ENCODE data around the gene FOXQ1. TPM values are rescaled to one million over a fixed set of nuclear protein-coding genes. Genes with fewer than 3 reads are reported as not detected.

Gene FOXQ1
- total and polyA plus RNA-seq, 10 of the 15 experiments (the other 5 are each of a cell fraction or from before 2014, with no cell fraction given): 0.08 TPM; not detected in 9

- ATAC-seq: no peak
- POLR2A ChIA-PET: no interaction called here
Observed at GRCh38 chr6:1318036-1318435, 6.1 kb downstream of the FOXQ1 start.

More at GRCh38 chr6:1318036-1318435, 6.1 kb downstream of the FOXQ1 start:
- no peaks in the 10 kb centered on the region for H3K4me1 ChIP-seq (ENCODE audit: control insufficient read depth, insufficient read depth, low read length)
- no peak overlapping the region for H3K9ac ChIP-seq (ENCODE audit: control insufficient read depth, insufficient read depth, low read length)
- H3K79me2 ChIP-seq (ENCODE audit: control insufficient read depth, insufficient read depth, low read length): no peaks in the 10 kb centered on the region
- ChIA-PET RAD21 (ENCODE audit: unreplicated experiment) (no interaction called here), SMC1A (ENCODE audit: uncharacterized antibody, unreplicated experiment) (no interaction called here), CTCF (no interaction called here)
- no peak overlapping the region for H3K27ac ChIP-seq (ENCODE audit: control insufficient read depth, insufficient read depth)
- no TSS peak for BruUV-seq (replicated peaks)
- H3K4me3 ChIP-seq: no peak overlapping the region
- no peak overlapping the region for H3K4me2 ChIP-seq (ENCODE audit: control insufficient read depth, insufficient read depth)
- peaks cover 5 to 13% of the 10 kb centered on the region in 2 experiments; a peak in 1 of 4 replicates for H3K27me3 ChIP-seq (replicated peaks in 1 of 2; ENCODE audit: control insufficient read depth in 2 of 2, insufficient read depth in 2 of 2, low read length in 1 of 2)
- DNase-seq (ENCODE audit: low read depth, low spot score) (no peak), FAIRE-seq (no peak)
- H3K36me3 ChIP-seq (ENCODE audit: control insufficient read depth in 2 of 2, insufficient read depth in 2 of 2, low read length in 1 of 2): no peaks in the 10 kb centered on the region
- TF ChIP-seq RUNX3 (IDR thresholded peaks at IDR 0.05; ENCODE audit: low read length) (no peak), NKRF (conservative IDR thresholded peaks at IDR 0.05) (no peak), RB1 (IDR thresholded peaks at IDR 0.05; ENCODE audit: borderline replicate concordance) (no peak), CBFB (IDR thresholded peaks at IDR 0.05; ENCODE audit: low read depth) (no peak), BHLHE40 (IDR thresholded peaks at IDR 0.05; ENCODE audit: borderline replicate concordance in 1 of 2, low read depth in 2 of 2, low read length in 1 of 2) (no peak), TCF12 (IDR thresholded peaks at IDR 0.05; ENCODE audit: low read depth, low read length) (no peak), TCF7 (IDR thresholded peaks at IDR 0.05; ENCODE audit: borderline replicate concordance) (no peak), SMARCA5 (IDR thresholded peaks at IDR 0.05) (no peak), SKIL (IDR thresholded peaks at IDR 0.05; ENCODE audit: low read depth, poor library complexity, severe bottlenecking) (no peak), ZBTB11 (CRISPR knock-in tag; IDR thresholded peaks at IDR 0.05) (no peak), ZNF622 (IDR thresholded peaks at IDR 0.05) (no peak), KAT2A (conservative IDR thresholded peaks at IDR 0.05; ENCODE audit: control insufficient read depth, low read depth, low read length) (no peak), E2F4 (IDR thresholded peaks at IDR 0.05; ENCODE audit: low read depth, low read length) (no peak)
- no peaks in the 10 kb centered on the region; the same call in 2 of the 3 replicates for H3K9me3 ChIP-seq (replicated peaks; ENCODE audit: control insufficient read depth, insufficient read depth, low read length)
- no peaks in the 10 kb centered on the region for H4K20me1 ChIP-seq (ENCODE audit: control insufficient read depth, insufficient read depth)
- in situ Hi-C loops (cut with MboI): no loop called here
- intact Hi-C loops (cut with micrococcal nuclease; ENCODE audit: unreplicated experiment): no loop called here
- WGBS (ENCODE audit: insufficient coverage, insufficient replicate concordance, low lambda C conversion rate, missing lambda C conversion rate): 61% methylated on average over 7 of the region's 7 CpGs
- H2AFZ ChIP-seq (ENCODE audit: control insufficient read depth, low read depth, low read length): no peak overlapping the region
